Activated T-helper 17 cell treated with anti-CD3 and anti-CD28 coated beads, Interleukin-2, amount 50 U/mL, for 72 hours (primary cell): ENCODE data around the gene PRDM1. TPM values are rescaled to one million over a fixed set of nuclear protein-coding genes. Genes with fewer than 3 reads are reported as not detected.

ENCODE experiments used
- ATAC-seq: fragments of 150-1000 bp; cut with Tn5 transposase; replicated peaks from 2 replicates; pipeline ENCODE4 v1.10.0; 2021; ENCODE audit warnings: mild to moderate bottlenecking, moderate library complexity
- H3K27ac Mint-ChIP-seq: one replicate; pipeline ENCODE4 v1.8.0; 2022; ENCODE audit warnings: mixed read lengths
- H3K27me3 Mint-ChIP-seq: one replicate; pipeline ENCODE4 v1.8.0; 2022; ENCODE audit warnings: mixed read lengths
- H3K36me3 Mint-ChIP-seq: one replicate; pipeline ENCODE4 v1.8.0; 2022; ENCODE audit warnings: low read depth, mild to moderate bottlenecking, mixed read lengths
- H3K4me1 Mint-ChIP-seq: one replicate; pipeline ENCODE4 v1.8.0; 2022; ENCODE audit warnings: mixed read lengths
- H3K4me3 Mint-ChIP-seq: one replicate; pipeline ENCODE4 v1.8.0; 2022; ENCODE audit warnings: mild to moderate bottlenecking, mixed read lengths
- H3K9me3 Mint-ChIP-seq: one replicate; pipeline ENCODE4 v1.8.0; 2022; ENCODE audit warnings: mixed read lengths
- total RNA-seq, 2 donors: library from RNA; stranded (reverse); gene quantifications; one replicate each; pipeline ENCODE4 v1.2.3, GENCODE V29; 2022

PRDM1 gene
- total RNA-seq, 2 donors from 2014 or later: 138 to 149 TPM

DNA sequence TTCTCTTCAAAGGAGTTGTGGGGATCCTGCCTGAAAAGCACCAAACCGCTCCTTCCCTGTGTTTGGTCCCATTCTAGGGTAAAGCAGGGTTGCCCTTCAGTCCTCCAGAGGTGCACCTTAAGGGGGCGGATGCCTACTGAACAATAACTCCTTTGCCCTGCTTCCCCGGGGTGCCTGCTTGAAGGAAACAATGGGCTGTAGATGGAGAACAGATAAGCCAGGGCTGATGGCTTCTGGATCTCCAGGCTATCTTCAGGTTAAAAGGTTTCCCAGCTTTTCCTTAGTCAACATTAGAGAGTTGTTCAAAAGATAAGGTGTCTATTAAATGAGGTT is 5.4 kb upstream of the PRDM1 start:
- Mint-ChIP-seq H3K27me3 (no peaks in the 10 kb centered on the region), H3K4me3 (no peak overlapping the region), H3K9me3 (no peaks in the 10 kb centered on the region), H3K4me1 (peaks cover 35% of the 10 kb centered on the region), H3K27ac (no peak overlapping the region), H3K36me3 (peaks cover 3% of the 10 kb centered on the region)
- no peak for ATAC-seq

DNA sequence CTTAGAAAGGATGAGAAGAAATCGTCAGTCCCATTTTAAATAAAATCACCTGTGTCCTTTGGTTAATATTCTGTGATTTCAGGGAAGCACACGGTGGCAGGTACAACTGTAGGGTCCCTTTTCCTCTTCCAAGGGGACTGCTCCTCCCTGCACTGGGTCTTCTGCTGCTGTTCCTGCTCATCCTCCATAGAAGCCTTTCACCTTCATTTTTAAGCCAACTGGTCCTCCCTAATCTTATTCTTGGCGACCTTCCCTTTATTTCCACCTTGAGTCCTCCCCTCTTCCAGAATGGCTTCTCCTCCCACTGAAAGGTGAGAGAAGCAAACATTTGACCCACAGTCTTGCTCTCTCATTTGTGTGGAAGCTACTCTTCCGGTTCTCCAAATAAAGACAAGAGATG is 4.4 kb upstream of the PRDM1 start:
- Mint-ChIP-seq H3K9me3 (no peaks in the 10 kb centered on the region), H3K27ac (no peak overlapping the region), H3K27me3 (no peaks in the 10 kb centered on the region), H3K4me3 (no peak overlapping the region), H3K36me3 (peaks cover 12% of the 10 kb centered on the region), H3K4me1 (peaks cover 39% of the 10 kb centered on the region)
- no peak for ATAC-seq

DNA sequence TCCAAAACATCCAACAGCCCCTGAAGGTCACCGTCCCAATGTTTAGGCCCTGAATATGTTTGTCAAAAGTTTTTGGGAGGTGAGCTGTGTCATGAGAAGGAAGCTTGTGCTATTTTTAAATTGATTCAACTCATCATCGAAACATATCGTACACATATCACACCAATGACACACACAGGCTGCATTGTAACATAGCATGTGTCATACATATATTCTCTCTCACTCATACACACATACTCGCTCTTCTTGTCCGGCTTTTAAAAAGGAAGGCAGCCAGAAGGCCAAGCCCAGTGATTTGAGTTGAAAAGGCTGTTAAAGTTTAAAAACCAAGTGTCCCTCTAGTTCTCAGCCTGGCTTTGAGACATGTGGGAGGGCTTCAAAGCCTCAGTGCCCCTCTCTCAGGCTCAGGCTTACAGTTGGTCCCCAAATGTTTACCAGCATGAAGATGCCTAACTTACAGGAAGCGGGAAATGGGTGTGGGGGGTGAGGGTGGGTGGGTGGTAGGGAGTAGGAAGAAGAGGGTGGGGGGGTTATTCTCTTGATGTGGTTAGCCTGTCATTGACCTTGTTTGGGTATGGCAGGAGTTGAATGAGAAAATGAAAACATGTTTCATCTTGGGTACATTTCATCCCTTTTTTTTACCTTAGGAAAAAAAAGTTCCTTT is 3.3 kb upstream of the PRDM1 start:
- Mint-ChIP-seq H3K36me3 (peaks cover 23% of the 10 kb centered on the region), H3K4me1 (peaks cover 39% of the 10 kb centered on the region), H3K27me3 (no peaks in the 10 kb centered on the region), H3K9me3 (no peaks in the 10 kb centered on the region), H3K4me3 (peak overlapping the region; percentile 90), H3K27ac (peak overlapping the region; percentile 79)
- ATAC-seq: peak; percentile 61

DNA sequence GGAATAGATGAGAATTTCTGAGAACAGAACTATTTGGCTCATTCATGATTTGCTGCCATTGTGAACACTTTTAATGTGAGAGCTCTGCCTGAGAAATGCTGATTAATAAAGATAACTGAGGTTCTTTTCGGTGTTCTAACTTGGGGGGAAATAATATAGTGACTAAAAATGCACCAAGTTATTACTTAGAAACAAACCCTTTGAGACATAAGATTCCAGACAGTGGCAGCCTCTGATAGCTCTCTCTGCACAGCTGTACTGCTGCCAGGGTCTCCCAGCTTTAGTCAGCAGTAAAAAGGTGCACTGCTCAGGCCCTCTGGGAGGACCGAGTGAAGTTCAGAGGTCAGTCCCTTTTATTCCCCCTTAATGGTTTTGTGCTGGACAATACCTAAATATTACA is 2.5 kb upstream of the PRDM1 start:
- Mint-ChIP-seq H3K36me3 (peaks cover 31% of the 10 kb centered on the region), H3K4me3 (peak overlapping the region; percentile 90), H3K4me1 (peaks cover 41% of the 10 kb centered on the region), H3K9me3 (no peaks in the 10 kb centered on the region), H3K27me3 (no peaks in the 10 kb centered on the region), H3K27ac (peak overlapping the region; percentile 79)
- ATAC-seq: peak; percentile 47

DNA sequence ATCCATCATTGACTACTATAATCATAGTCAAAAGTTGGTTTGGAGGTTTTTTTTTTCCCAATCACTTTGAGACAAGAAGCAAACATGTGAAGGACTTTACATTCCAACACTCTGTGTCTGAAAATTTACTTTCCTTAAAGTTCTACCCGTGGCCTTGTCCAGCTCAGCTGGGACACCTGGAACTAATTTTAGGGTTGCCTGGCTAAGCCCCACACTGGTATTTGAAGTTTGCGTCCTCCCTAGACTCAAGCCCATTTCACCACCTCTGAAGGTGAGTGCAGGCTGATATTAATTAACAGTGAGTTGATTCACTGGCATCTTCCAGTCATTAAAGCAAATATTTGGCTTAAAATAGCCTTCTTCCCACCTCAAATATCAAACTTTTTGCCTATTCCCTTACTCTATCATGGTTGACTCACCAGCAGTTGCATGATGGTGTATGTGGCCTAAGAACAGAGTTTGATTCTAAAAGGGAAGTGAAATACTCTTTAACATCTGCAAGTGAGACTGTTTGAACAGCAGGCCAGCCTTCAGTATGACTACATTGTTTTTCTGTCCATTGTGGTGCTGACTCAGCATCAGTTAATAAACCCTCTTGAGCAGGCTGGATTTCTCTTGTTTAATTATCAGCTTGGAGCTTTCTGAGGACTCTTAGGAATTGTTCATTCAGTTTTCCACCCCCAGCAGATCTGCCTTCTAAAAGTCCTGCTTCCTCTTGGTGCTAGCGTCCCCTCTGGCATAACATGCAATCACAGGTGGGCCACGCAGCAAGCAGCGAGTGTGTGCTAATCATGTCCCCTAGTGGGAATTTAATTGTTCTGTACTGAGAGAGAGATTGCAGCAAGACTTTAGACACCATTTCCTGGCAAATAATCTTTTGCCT is 1.8 kb upstream of the PRDM1 start:
- ATAC-seq: peak; percentile 52
- Mint-ChIP-seq H3K9me3 (no peaks in the 10 kb centered on the region), H3K4me3 (peak overlapping the region; percentile 90), H3K4me1 (peaks cover 45% of the 10 kb centered on the region), H3K36me3 (peaks cover 38% of the 10 kb centered on the region), H3K27ac (peak overlapping the region; percentile 79), H3K27me3 (no peaks in the 10 kb centered on the region)

DNA sequence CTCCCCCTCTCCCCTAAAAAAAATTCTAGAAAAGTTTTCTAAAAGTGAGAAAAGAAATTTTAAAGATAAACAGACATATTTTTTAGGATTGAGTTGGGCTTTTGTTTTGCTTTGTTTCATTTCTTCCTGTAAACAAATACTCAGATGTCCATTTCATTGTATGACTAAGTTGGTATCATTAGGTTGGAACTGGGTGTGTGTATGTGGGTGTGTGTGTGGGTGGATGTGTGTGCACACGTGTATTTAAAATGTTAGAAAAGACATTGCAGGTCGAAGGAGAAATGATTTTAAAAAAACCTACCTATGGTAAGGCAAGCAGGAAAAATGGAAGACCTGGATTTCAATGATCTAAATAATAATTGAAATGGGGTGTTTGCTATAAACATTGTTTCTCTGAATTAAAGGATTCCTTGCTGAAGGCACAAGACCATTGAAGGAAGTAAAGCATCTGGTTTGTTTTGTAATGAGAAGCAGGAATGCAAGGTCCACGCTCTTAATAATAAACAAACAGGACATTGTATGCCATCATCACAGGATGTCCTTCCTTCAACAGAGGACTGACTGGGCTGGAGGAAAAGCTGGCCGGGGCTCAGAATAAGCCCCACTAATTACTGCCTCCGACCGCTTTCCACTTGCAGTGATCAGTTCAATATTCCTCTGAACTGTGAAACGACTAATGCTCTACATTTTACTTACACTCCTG is 996 bp upstream of the PRDM1 start:
- H3K27ac Mint-ChIP-seq: peak overlapping the region; percentile 79
- peaks cover 51% of the 10 kb centered on the region for H3K4me1 Mint-ChIP-seq
- no peak for ATAC-seq
- H3K36me3 Mint-ChIP-seq: peaks cover 46% of the 10 kb centered on the region
- no peaks in the 10 kb centered on the region for H3K27me3 Mint-ChIP-seq
- H3K4me3 Mint-ChIP-seq: peak overlapping the region; percentile 90
- no peaks in the 10 kb centered on the region for H3K9me3 Mint-ChIP-seq

DNA sequence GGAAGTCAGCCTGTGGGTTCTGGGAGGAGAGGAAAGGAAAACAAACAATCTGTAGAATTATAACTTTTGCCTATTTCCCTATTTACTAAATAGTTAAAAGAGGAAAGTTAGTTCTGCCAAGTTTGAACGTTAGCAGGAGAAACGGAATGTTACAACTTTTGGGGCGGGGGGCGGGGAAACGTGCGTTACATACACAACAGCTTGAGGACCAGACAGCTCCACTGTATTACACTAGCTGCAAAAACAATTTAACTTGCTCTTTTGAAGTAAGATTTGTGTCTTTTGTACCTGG is 498 bp upstream of the PRDM1 start:
- no peak for ATAC-seq
- peaks cover 56% of the 10 kb centered on the region for H3K4me1 Mint-ChIP-seq
- H3K27ac Mint-ChIP-seq: peak overlapping the region; percentile 79
- H3K27me3 Mint-ChIP-seq: no peaks in the 10 kb centered on the region
- H3K9me3 Mint-ChIP-seq: no peaks in the 10 kb centered on the region
- H3K4me3 Mint-ChIP-seq: peak overlapping the region; percentile 90
- H3K36me3 Mint-ChIP-seq: peaks cover 51% of the 10 kb centered on the region

DNA sequence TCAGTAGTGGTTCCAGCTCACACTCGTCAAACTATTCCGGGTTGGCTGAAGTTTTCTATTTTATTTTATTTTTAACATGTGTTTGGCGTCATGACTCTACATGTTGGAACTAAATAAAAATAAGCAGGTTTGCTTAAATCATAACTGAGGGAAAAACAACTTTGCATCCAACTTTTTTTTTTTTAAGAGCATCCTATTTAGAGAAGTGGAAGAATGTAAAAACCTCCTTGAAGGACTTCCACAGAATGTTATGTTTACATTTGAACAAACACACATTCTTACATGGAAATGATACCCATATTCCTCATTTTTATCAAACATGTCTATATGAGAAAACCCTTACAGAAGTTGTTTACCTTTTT is 659 bp downstream of the PRDM1 start:
- peaks cover 55% of the 10 kb centered on the region for H3K4me1 Mint-ChIP-seq
- H3K27me3 Mint-ChIP-seq: no peaks in the 10 kb centered on the region
- H3K4me3 Mint-ChIP-seq: peak overlapping the region; percentile 90
- no peak for ATAC-seq
- H3K27ac Mint-ChIP-seq: peak overlapping the region; percentile 79
- H3K36me3 Mint-ChIP-seq: peaks cover 62% of the 10 kb centered on the region
- H3K9me3 Mint-ChIP-seq: no peaks in the 10 kb centered on the region

DNA sequence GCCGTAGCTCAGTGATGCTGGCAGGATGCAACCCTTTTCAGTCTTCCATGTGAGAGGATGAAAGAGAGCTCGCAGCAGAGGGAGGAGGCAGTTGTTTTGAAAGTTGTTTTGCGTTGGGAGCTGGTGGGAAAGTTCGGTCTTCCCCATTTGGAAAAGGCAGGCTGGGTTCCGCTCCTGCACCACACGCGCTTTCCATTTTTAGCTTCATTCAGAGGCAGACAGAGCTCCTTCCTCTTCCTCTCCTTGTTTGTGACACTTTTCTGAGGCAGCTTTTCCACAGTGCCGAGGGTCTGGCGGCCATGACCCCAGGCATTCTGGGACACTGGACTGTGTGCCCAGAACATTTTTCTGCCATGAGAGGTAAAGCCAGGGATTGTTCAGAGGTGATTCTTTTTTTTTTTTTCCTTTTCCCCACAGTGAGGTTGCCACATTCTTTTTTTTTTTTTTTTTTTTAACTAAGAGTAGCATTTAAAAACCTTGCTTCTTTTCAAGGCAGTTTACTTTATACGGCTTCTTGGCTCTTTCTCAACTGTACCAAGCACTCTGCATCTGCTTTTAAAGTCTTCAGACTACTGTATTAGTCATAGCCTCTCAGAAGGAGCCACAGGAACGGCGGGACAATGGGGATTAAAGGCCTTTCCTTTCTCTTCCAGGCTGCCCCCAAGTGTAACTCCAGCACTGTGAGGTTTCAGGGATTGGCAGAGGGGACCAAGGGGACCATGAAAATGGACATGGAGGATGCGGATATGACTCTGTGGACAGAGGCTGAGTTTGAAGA is 1.6 kb downstream of the PRDM1 start:
- H3K27ac Mint-ChIP-seq: peak overlapping the region; percentile 79
- no peak for ATAC-seq
- no peaks in the 10 kb centered on the region for H3K27me3 Mint-ChIP-seq
- H3K9me3 Mint-ChIP-seq: no peaks in the 10 kb centered on the region
- peaks cover 72% of the 10 kb centered on the region for H3K36me3 Mint-ChIP-seq
- H3K4me1 Mint-ChIP-seq: peaks cover 52% of the 10 kb centered on the region
- H3K4me3 Mint-ChIP-seq: peak overlapping the region; percentile 90

DNA sequence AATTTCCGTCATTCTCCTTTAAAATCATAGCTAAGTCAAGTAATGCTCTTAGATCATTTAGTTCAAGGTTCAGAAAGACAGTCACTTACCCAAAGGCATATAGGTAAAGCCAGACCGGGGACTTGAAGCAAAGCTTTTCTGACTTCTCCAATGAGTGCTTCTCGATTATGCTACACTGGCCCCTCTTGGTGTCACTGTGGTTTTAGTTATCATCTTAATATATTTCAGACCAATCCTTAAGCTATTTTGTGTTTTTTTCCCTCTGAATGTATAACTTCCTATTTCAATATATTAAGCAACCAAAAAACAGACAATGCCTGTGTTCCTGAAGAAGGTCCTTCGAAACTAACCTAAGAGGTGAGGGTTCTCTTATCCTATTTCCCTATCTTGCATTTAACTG is 3.9 kb downstream of the PRDM1 start:
- Mint-ChIP-seq H3K9me3 (no peaks in the 10 kb centered on the region), H3K27ac (peak overlapping the region; percentile 79), H3K36me3 (peaks cover 94% of the 10 kb centered on the region), H3K4me3 (peak overlapping the region; percentile 90), H3K27me3 (no peaks in the 10 kb centered on the region), H3K4me1 (peaks cover 45% of the 10 kb centered on the region)
- no peak for ATAC-seq

DNA sequence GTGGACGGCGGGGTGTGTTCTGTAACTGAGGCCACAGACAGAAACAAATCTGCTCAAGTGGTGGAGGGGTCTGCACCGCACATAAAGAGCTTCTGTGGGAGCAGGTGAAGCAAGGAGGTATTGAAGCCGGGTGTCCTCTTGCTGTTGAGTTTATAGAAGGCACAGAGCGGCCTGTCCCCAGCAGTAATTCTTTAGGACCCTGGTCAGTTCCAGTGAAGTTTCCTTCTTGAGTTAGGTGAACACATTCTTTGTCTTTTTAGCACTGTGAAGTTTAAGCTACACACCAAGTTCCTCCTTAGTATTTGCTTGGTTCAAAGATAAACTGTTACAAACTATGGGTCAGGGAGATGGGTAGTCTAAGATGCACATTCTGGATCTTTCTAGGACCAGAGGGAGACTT is 6.1 kb downstream of the PRDM1 start:
- H3K4me1 Mint-ChIP-seq: peaks cover 44% of the 10 kb centered on the region
- no peaks in the 10 kb centered on the region for H3K27me3 Mint-ChIP-seq
- H3K36me3 Mint-ChIP-seq: peaks cover 100% of the 10 kb centered on the region
- H3K27ac Mint-ChIP-seq: no peak overlapping the region
- no peaks in the 10 kb centered on the region for H3K9me3 Mint-ChIP-seq
- H3K4me3 Mint-ChIP-seq: peak overlapping the region; percentile 90
- ATAC-seq: no peak

DNA sequence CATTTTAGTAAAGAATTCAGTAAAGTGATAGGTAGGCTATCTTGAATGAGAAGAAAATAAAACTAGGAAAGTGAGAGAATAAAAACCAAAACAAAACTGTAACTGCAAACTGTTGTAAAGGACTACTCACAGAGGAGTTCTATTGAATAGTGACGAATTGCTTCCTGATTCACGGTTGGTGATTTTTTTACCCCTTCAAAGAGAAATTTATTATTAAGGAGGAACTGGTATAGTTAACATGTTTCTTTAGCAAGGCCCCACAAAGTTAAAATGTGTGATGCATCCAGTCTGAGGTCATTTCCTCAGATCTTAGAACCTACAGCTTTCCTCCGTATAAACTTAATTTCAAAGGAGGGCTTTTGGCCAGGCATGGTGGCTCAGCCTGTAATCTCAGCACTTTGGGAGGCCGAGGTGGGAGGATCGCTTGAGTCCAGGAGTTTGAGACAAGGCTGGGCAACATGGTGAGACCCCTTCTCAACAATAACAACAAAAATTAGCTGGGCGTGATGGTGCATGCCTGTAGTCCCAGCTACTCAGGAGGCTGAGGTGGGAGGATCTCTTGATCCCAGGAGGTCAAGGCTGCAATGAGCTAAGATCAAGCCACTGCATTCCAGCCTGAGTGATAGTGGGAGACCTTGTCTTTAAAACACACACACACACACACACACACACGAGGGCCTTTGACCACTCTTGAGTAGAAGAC is 8.3 kb downstream of the PRDM1 start:
- ATAC-seq: no peak
- Mint-ChIP-seq H3K27ac (peak overlapping the region; percentile 72), H3K4me3 (peak overlapping the region; percentile 90), H3K27me3 (no peaks in the 10 kb centered on the region), H3K9me3 (no peaks in the 10 kb centered on the region), H3K36me3 (peaks cover 100% of the 10 kb centered on the region), H3K4me1 (peaks cover 42% of the 10 kb centered on the region)

DNA sequence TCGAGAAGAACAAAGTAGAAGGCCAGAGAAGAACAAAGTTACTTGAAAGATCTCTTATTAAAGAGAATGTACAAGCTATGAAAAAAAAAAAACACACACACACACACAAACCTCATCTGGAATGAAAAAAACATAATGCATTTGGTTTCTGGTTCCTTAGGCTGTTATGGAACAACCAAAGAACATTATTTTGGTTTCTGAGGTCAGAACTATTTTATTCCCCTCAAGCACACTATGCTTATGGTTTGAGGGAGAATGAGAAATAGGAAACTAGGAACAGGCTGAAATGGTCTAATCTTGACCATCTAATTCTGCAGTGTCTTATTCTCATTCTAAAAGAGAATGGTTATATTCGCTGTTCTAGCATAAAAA is 8.8 kb downstream of the PRDM1 start:
- Mint-ChIP-seq H3K4me1 (peaks cover 38% of the 10 kb centered on the region), H3K36me3 (peaks cover 100% of the 10 kb centered on the region), H3K4me3 (peak overlapping the region; percentile 90), H3K27me3 (no peaks in the 10 kb centered on the region), H3K27ac (peak overlapping the region; percentile 95), H3K9me3 (no peaks in the 10 kb centered on the region)
- ATAC-seq: no peak
